Measurements from ENCODE around the gene ADCY1.

Gene ADCY1

DNA sequence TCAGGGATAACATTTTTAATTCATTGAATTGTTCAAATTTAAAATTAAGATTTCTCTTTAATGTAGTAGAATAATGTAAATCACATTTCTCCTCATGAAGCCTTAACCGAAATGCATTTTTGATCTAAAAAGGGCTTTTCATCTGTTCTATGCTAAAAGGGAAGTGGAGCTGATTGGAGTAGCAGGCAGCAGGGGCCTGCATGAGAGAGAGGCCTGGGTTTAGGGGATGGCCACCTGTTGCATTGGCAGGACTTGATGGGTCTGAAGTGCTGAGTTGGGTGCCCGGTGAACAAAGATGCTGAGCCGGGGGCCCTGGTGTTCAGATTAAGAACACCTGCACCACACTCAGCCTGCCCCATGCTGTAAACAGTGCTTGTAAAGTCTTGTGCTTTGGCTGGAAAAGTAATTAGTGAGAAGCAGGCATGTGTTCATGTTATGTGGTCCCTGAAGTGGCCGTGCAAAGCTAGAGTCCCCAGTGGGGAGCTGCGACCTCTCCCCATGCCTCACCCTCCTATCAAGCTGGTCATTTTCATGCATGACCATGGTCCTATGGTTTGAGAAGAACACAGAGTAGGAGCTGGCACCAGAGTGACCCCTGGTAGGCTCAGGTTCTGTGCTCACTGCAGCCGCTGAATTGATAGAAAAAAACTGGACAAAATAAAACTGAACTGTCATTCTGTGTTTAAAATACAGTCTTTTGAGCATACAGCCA, 124.3 kb downstream of the ADCY1 start:
- no peak for DNase-seq

DNA sequence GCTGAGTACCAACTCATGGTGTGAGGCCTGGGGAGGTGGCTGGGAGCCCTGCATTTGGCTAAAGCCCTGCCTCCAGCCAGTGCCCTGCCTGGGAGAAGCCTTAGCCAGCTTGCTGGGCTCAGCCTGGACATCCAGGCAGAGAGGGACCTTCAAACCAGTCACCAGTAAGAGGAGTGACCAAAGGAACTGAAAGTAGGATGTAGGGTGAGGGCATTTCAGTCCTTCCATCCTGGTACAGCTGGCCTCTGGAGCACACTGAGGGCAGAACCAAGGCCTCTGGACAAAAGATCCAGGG, 124.8 kb downstream of the ADCY1 start:
- DNase-seq, result no peak

DNA sequence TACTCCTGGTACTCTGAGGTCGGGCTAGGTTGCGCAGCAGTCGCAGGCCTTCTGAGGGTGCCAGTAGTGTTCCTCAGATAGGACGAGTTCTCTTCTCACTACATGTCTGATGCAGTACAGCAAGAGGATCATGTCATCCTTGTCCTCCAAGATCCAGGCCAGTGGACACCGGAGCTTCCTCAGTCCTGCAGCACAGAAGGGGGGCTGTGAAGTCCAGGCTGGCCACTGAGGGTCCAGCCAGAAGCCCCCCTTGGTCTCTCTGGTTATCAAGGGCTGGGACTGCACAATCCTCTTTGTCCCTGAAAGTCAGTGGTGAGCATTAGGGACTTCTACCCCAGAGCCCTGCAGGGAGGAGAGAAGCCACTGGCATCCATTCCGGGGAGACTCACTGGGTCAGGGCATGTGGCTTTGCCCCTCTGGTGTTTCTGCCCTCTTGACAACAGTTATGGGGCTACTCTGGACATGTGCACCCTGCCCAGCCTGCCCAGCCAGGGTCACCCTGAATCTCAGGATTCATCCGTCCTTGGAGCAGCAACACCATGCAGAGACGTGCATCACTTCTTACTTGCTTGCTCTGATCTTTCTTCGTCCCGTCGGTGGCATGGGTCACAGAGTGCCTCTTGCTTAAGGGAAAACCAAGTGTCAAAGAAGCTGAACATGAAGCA, 125.7 kb downstream of the ADCY1 start:
- DNase-seq, result no peak

DNA sequence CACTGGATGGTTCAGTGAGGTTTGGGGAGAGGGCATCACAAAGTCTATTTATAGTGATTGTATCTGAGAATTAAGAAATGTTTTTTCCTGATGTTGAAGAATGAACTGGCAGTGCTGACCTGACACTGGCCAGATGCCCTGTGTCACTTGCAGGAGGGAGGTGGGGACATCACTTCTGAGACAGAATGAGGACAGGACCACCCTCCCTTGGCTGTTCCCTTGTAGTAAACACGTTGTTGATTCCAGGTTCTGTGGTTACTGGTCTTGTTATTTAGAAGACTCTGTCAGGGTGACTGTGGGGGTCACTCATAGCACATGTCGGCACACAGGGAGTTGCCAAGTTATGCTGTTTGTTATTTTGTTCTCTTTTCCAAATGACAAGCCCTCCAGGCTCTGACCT, 126.4 kb downstream of the ADCY1 start:
- DNase-seq, result no peak

DNA sequence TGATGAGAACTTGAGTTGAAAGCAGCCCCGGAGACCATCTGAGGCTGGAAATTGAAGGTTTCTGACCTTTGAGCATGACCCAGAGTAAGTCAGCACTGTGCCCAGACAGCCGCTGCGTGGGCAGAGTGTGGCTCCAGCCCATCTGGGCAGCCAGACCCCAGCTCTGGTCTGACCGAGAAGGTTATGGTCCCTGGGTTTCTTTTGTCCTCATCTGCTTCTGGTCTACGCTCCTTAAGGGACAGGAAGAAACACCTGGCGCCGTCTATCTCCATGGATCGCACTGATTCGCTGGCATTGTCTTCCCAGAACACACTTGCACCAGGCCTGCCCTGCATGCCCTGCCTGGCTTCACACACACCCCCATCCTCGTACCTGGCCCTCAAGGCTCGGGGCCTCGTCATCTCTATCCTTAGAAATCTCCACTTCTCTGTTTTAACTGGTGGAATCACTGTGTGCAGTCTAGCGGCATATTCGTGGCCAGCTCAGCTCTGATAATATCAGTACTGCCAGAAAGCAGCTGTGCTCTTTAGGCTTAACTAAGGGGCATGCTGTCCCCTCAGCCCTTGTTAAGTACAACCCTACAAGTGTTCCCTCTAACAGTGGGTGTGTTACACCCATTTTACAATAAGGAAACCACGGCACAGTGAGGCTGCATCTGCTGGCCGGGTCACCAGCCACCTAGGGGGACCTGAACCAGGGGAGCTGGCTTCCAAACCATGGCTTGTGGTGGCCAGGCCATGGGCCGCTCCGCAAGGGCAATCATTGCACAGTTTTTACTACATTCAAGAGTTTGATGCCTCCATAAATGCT, 127.7 kb downstream of the ADCY1 start:
- no peak for DNase-seq

DNA sequence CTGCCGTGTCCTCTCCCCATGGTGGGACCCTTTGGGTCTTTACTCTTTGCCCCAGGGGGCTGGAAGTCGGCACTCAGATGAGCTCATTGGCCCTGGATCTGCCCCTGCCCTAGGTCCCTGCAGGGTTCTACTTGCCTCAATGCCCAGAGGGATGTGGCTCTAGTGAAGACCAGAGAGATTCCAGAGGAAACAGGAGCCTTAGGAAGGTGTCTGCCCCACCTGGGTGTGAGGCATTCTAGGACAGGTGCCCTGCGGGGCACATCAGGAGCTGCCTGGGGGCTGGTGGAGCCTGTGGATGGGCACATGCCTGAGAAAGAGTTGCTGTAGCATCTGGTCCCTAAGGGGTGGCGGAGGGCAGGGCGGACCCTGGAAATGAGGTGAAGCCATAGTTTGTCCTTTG, 128.6 kb downstream of the ADCY1 start:
- DNase-seq, result no peak

DNA sequence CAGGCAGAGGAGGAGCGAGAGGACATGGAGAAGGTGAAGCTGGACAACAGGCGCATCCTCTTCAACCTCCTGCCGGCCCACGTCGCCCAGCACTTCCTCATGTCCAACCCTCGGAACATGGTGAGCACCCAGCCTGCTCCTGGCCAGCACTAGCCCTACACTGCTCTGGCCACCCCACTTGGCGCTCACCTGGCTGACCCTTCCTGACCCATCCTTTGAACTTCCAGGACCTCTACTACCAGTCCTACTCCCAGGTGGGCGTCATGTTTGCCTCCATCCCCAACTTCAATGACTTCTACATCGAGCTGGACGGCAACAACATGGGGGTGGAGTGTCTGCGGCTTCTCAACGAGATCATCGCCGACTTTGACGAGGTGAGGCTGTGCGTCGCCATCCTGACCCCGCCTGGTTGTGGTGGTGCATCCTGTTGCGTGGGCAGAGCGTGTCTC, 129.2 kb downstream of the ADCY1 start:
- no peak for DNase-seq

DNA sequence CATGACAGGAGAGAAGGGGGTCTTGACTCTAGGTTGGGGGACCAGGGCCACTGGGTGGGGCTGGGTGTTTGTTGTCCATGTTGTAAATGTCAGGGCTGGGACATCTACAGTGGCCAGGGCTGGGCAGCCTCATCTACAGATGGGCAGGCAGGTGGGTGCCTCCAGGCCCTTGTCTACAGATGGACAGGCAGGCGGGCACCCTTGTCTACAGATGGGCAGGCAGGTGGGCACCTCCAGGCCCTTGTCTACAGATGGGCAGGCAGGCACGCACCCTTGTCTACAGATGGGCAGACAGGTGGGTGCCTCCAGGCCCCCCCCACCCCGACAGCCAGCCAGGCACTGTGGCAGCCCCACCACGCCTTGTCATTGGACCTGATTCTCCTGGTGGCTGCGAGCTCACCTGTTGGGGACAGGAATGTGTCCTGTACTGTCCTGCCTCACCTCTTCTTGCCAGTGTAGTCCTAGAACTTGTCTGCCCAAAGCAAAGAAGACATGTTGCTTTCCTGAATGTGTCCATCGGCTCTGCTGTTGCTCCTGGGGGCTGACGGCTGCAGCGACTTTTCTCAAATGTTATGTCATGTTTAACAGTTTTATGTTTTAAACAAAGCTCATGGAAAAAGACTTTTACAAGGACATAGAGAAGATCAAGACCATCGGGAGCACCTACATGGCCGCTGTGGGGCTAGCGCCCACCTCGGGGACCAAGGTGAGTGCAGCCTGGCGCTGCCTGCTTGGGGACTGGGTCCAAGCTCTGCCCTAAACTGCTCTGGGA, 129.9 kb downstream of the ADCY1 start:
- no peak for DNase-seq

DNA sequence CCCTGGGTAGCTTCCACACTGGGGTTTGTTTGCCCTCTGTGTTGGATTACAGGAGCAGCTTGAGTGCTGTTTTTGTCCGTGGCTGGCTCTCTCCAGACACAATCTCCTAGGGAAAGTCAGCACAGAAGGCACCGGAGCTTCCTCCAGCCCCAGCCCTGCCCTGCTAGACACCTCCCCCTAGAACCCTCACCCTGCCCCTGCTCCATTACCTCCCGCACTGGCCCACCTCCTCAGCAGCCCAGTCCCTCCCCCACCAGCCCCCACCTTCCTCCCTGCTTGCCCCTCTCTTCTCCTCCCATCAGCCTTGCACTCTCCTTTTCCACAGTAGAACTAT, 130.5 kb downstream of the ADCY1 start:
- DNase-seq, result no peak

DNA sequence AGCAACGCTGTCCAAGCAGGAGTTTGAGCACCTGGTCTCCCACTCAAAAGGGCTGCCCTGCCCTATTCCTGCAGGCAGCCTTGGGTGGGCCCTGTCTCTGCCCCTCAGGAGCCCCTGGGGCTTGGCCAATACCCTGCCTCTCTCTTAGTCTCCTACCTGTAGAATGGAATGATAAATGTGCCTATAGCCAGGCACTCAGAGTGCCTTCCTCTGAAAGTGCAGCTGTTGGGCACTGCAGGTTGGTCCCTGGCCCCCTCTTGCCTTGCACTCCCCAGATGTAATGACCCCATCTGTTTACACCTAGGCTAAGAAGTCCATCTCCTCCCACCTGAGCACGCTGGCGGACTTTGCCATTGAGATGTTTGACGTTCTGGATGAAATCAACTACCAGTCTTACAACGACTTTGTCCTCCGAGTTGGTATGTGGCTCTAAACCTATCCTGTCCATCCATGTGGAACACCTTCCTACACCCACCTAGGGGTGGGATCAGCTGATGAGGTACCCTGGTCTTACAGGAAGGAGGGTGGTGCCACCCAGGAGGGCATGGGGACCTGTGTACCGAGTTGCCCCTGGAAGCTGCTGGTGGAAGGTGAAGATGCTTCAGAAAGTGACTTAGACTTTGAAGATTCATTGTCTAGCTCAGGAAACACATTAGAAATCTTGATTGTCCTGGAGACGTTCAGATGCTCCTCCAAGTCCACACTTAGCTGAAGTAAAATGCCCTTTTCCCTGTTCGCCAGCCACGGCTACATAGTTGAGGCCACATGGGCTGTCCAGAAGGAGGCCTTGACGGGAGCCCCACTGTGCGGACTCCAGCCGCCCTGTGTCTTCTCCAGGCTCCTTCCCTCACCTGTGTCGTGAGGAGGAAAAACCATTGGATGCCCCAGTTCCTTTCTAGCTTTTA, 134.1 kb downstream of the ADCY1 start:
- no peak for DNase-seq

DNA sequence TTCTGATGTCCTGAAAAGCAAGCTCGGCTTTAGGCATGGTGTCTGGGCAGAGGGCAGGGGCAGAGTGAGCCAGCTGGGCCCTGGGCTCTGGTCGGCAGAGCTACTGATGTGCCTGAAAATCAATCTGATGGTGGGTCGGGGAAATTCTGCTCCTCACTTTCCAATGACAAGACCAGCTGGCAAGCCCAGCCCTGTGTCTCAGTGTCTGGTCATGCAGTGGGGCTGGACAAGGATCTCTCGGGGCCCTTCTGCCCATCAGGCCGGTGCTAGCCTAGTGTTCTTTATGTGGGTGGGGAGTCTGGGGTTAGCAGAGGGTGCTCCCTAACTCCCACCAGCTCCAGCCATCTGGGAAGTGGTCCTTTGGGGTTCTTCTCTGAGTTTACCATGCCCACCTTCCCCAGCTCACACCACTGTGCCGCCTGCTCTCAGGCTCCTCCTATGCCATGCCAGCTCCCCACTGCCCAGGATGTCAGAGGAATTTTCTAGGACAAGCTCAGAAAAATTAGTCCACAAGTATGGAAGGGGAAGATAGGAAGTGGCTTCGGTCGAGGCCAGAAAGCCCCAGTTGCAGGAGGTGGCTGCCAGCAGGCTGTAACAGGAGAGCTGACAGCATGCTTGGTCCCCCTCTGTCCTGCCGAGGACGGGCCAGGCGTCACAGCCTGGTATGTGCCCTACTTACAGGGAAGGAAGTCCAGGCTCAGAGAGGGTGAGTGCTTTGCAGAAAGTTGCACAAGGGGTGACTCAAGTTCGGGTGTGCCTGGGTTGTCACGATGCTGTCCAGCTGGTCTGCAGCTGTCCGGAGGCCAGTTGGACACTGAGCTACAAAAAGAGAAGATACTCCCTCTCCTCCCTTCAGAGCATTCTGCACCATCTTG, 135.2 kb downstream of the ADCY1 start:
- no peak for DNase-seq

DNA sequence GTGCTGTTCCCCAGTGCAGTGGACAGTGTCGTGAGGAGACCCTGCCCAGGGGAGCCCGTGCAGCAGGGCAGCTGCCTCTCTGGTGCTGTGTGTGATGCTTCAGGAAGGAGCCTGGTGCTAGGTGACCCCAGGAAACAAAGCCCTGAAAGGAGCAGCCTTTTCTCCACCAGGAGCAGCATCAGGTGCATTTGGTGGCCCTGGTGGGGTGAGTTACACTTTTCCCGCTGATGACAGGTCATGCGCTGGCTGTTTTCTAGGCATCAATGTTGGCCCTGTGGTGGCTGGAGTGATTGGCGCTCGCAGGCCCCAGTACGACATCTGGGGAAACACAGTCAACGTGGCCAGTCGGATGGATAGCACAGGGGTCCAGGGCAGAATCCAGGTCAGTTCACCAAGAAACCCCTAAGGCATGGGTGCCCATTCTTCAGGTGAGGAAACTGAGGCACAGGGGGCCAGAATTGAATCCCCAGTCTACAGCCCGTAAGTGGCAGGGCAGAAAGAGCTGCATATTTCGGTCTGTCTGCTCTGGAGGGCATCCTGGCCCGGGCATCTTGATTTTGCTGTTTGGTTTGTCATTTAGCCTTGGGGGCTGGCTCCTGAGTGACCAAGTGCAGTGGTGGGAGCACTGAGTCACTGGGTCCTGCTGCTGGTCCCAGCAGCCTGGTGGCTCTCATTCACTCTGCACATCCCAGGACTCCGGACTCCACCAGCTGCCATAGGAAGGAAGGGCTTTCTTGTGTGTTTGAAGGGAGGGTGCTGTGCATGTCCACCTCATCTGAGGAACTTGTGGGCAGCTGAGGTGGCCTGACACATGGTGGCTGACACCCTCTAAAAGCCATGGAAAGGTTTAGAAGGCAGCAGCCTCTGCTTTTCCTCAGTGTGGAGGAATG, 136.3 kb downstream of the ADCY1 start:
- DNase-seq, result no peak

DNA sequence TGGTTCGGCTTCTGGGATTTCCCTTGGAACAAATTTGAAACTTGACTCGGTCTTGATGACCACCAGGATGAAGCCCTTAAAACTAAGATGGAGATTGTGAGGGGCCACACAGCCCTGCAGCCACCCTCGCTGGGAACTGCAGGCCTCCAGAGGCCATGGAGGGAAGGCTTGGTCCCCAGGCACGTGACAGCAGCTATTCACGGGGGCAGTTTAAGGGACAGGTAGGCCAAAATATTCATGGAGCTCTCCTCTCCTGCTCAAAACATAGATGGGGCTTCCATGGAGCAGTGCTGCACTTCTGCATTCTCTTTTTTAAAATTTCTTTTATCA, 137.0 kb downstream of the ADCY1 start:
- no peak for DNase-seq

DNA sequence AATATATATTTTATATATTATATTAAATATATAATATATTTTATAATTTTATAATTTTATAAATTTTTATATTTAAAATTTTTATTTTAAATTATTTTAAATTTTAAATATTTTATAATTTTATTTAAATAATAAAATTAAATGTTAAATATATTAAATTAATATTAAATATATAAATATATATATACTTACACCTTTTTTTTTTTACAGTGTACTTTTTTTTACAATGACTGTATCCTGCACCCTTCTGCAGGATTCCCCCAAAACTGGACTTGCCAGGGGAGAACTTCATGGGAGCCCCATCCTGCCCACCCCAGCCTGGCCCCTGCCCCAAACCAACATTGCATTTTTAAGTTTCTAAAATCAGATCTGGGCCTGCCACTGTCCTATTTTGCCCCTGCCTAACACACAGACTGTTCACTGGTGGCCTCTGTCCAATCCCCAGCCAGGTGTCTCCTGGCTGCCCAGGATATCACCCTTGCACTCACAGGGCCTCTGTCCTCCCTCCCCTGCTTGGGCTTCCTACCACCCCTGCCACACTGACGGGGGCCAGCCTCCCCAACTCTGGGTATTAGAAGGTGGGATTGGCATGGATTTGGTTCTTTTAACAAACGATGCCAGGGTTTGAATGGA, 138.0 kb downstream of the ADCY1 start:
- DNase-seq, result no peak

DNA sequence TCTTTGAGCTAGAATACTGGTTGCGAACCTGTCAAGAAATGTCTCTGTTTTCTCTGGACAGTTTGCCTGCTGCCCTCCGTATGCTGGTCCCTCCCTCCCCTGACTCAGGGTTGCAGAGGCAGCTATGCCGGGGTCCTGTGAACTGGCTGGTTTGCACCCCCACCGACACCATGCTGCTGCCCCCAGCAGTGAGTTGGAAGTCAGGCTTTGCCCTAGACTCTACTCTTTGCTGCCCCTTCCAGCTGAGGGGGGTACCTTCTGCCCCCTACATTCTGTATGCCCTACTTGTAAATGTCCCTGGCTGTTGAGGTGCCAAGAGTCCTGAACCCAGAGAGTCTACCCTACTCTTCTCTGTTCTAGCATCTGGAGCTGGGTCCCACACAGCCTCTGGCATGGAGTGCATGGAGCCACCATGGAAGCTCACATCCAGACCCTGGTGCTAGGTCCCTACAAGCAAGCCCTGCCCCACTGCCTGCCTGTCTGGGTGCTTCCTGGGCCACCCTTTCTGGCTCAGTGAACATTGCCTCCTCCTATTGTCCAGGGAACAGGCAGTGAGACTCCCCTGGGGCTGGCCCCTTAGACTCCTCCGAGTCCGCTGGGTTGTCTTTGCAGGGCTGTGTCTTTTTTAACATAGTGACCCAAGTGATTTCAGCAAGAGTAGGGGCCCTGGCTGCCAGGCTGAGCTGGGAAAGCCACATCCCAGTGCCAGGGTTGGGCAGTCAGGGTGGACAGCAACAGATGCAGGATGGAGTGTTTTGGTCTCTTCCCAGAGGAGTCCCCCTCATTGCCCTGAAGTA, 138.9 kb downstream of the ADCY1 start:
- no peak for DNase-seq

DNA sequence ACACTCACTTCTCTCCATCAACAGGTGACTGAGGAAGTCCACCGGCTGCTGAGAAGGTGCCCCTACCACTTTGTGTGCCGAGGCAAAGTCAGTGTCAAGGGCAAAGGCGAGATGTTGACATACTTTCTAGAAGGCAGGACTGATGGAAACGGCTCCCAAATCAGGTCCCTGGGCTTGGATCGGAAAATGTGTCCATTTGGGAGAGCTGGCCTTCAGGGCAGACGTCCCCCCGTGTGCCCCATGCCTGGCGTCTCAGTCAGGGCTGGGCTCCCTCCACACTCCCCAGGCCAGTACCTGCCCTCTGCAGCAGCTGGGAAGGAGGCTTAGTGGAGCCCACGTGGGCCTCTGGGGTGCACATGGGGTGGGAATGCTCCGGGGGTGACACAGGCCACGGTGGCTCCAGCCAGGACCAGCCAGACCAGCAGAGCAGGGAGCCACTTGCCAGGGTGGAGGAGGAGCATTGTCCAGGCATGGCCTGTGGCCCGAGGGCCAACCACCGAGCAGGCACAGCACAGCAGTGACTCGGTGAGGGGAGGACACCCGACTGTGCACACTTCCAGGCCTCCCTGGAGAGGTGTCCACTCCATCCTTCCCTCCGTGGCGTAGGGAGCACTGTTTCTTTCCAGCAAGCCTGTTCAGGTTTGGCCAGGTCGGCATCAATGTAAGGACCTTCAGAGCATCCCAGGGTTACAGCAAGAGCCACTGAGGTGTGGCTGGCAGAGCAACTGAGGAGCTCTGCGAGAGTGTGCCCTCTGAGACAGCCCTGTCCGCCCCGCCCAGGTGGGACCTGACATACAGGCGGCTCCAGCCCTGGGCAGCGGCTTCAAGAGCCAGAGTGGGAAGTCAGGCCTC, 139.7 kb downstream of the ADCY1 start:
- DNase-seq, result no peak

DNA sequence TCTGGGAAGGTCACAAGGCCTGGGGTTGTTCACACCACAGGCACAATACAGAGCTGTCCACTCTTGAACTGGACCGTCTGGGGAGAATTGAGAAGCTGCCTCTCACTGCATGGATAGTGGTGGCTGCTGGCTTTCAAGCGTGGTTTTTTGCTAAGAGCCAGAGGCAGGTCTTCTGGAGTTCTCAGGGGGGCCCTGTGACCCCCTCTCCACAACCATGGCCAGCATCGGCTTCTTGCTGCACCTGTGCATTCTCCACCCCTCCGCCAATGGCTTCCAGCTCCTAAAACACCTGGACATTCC, 140.3 kb downstream of the ADCY1 start:
- DNase-seq, result no peak

Data from GOT3 (cell line).